ENCODE measurements around the gene ACTMAP. TPM values are rescaled to one million over a fixed set of nuclear protein-coding genes. Genes with fewer than 3 reads are reported as not detected.

Gene ACTMAP
- total and polyA plus RNA-seq, 9 of the 15 experiments (the other 6 are each of a cell fraction or from before 2014, with no cell fraction given) = 1.7 to 16.6 (median 4.9) TPM

DNA sequence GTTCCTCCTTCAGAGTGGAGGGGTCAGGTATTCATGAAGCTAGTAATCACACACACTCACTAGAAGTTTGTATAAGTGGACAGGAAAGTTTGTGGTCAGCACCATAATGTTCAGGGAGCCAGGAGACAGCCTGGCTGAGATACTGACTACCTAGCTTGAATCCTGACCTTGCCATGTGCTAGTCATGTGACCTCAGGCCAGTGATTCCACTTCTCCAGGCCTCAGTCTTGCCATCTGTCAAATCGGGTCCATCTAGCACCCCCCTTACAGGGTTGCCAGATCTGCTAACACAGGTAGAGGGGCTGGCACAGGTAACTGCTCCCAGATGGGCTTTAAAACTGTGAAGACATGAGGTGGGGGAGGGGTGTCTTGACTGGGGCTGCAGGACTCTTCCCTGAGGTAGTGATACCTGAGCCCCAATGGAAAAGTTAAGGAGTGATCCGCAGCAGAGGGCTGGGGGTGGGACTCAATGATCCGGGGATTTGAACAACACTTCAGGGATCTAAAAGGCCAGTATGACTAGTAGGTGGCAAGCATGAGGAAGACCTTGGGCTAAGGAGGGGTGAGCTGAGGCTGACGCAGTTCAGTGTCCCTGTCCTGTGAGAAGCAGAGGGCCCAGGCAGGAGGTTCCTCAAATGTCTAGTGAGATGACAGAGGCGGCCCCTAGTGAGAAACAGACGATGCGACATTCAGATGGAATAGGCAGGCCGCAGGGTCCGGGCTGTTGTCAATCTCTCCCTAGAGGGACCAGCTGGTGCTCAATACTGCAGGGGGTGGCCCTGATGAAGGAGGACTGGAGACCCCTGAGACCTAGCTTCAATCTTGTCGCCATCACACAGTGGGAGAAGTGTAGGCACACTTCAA lies 8.5 kb downstream of the ACTMAP start (continued):
- 0 out of 2 replicates have a peak, but pooled peaks have one; percentile 25 for TF ChIP-seq MYC (IDR thresholded peaks at IDR 0.05; ENCODE audit: low read depth, low read length)
- no peak for TF ChIP-seq MYC (CRISPR knock-in tag; IDR thresholded peaks at IDR 0.05; ENCODE audit: borderline replicate concordance, low read depth)
- TF ChIP-seq RAD51 (IDR thresholded peaks at IDR 0.05; ENCODE audit: borderline replicate concordance, low read depth) = peak; percentile 70
- peak; percentile 20 for TF ChIP-seq HMGN3 (IDR thresholded peaks at IDR 0.05; ENCODE audit: borderline replicate concordance, extremely low read depth, insufficient read length, low read depth, low read length)
- TF ChIP-seq ZFX (CRISPR knock-in tag; IDR thresholded peaks at IDR 0.05) = peak; percentile 35; the same call in 1 of the 2 replicates
- peak; percentile 82; the same call in 1 of the 2 replicates for TF ChIP-seq TOE1 (IDR thresholded peaks at IDR 0.05; ENCODE audit: borderline replicate concordance)
- no peak for TF ChIP-seq TOE1 (CRISPR knock-in tag; IDR thresholded peaks at IDR 0.05; ENCODE audit: borderline replicate concordance, low read depth)
- peak in 1 of 2 experiments; percentile 36; a peak in 3 of 4 replicates for TF ChIP-seq RAD21 (CRISPR knock-in tag; conservative IDR thresholded peaks at IDR 0.05 in 1 of 2, IDR thresholded peaks at IDR 0.05 in 1 of 2)

DNA sequence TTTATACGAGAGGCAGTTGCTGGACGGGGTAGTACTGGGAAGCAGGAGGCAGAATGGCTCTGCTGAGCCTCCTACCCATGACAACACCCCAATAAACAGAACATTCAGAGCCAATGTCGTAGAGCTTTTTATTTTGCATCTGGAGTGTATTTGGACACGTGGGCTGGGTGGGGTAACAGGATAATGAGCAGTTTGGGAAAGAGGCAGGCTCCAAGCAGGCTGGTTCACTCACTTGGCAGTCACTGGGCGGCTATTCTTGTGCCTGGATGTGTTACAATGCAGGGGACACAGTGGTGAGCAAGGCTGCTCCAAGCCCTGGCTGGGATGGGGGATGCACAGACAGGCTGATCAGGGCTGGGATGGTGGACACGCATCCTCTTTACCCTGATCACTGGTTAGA lies 9.5 kb downstream of the ACTMAP start:
- ATAC-seq (no peak), FAIRE-seq (no peak), DNase-seq (ENCODE audit: extremely low read depth in 1 of 4, low spot score in 3 of 4) (no peak)
- Histone ChIP-seq H3K9me3 (replicated peaks; ENCODE audit: control insufficient read depth, insufficient read depth, low read depth, low read length) (no peaks in the 10 kb centered on the region), H3K79me2 (ENCODE audit: control insufficient read depth, insufficient read depth, low read length) (no peaks in the 10 kb centered on the region), H2AFZ (ENCODE audit: low read depth, low read length) (no peak overlapping the region), H3K4me2 (ENCODE audit: insufficient read depth, low read length) (no peak overlapping the region), H3K27ac (ENCODE audit: extremely low read depth, low read depth, low read length) (no peak overlapping the region), H3K36me3 (ENCODE audit: control insufficient read depth, insufficient read depth, low read length) (peaks cover 36% of the 10 kb centered on the region; the same call in 2 of the 3 replicates), H3K27me3 (ENCODE audit: control insufficient read depth in 2 of 2, insufficient read depth in 2 of 2, low read length in 2 of 2) (no peaks in the 10 kb centered on the region), H4K20me1 (replicated peaks; ENCODE audit: control insufficient read depth, insufficient read depth, low read length) (0 out of 2 replicates have a peak, but pooled peaks cover 3% of the 10 kb centered on the region), H3K9me1 (ENCODE audit: control insufficient read depth, insufficient read depth, low read length) (no peaks in the 10 kb centered on the region), H3K4me1 (replicated peaks in 1 of 2; ENCODE audit: control insufficient read depth in 2 of 2, insufficient read depth in 2 of 2, low read length in 2 of 2) (peaks cover 0 to 42% of the 10 kb centered on the region in 2 experiments; a peak in 3 of 5 replicates), H3K4me3 (no peak overlapping the region), H3K9ac (ENCODE audit: insufficient read depth in 1 of 2, low read depth in 2 of 2, low read length in 2 of 2) (peak overlapping the region in 1 of 2 experiments; percentile 84; a peak in 1 of 4 replicates)
- BruUV-seq (replicated peaks) = no TSS peak
- TF ChIP-seq, protein P1, sequence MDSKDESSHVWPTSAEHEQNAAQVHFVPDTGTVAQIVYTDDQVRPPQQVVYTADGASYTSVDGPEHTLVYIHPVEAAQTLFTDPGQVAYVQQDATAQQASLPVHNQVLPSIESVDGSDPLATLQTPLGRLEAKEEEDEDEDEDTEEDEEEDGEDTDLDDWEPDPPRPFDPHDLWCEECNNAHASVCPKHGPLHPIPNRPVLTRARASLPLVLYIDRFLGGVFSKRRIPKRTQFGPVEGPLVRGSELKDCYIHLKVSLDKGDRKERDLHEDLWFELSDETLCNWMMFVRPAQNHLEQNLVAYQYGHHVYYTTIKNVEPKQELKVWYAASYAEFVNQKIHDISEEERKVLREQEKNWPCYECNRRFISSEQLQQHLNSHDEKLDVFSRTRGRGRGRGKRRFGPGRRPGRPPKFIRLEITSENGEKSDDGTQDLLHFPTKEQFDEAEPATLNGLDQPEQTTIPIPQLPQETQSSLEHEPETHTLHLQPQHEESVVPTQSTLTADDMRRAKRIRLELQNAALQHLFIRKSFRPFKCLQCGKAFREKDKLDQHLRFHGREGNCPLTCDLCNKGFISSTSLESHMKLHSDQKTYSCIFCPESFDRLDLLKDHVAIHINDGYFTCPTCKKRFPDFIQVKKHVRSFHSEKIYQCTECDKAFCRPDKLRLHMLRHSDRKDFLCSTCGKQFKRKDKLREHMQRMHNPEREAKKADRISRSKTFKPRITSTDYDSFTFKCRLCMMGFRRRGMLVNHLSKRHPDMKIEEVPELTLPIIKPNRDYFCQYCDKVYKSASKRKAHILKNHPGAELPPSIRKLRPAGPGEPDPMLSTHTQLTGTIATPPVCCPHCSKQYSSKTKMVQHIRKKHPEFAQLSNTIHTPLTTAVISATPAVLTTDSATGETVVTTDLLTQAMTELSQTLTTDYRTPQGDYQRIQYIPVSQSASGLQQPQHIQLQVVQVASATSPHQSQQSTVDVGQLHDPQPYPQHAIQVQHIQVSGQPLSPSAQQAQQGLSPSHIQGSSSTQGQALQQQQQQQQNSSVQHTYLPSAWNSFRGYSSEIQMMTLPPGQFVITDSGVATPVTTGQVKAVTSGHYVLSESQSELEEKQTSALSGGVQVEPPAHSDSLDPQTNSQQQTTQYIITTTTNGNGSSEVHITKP (IDR thresholded peaks at IDR 0.05; ENCODE audit: partially characterized antibody) = no peak
- no peak for TF ChIP-seq MEF2D (tag; conservative IDR thresholded peaks at IDR 0.05; ENCODE audit: low read depth)
- TF ChIP-seq RBM25 (IDR thresholded peaks at IDR 0.05; ENCODE audit: low read depth, low read length, severe bottlenecking) = no peak
- no peak for TF ChIP-seq HNRNPK (IDR thresholded peaks at IDR 0.05; ENCODE audit: low read depth, low read length, poor library complexity, severe bottlenecking)
- TF ChIP-seq, protein P2, sequence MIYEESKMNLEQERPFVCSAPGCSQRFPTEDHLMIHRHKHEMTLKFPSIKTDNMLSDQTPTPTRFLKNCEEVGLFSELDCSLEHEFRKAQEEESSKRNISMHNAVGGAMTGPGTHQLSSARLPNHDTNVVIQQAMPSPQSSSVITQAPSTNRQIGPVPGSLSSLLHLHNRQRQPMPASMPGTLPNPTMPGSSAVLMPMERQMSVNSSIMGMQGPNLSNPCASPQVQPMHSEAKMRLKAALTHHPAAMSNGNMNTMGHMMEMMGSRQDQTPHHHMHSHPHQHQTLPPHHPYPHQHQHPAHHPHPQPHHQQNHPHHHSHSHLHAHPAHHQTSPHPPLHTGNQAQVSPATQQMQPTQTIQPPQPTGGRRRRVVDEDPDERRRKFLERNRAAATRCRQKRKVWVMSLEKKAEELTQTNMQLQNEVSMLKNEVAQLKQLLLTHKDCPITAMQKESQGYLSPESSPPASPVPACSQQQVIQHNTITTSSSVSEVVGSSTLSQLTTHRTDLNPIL (CRISPR knock-in tag; IDR thresholded peaks at IDR 0.05) = no peak
- TF ChIP-seq ZNF143 (CRISPR knock-in tag; IDR thresholded peaks at IDR 0.05) = no peak
- ChIA-PET CTCF (ENCODE audit: low intra/inter-chr PET ratio) (no interaction called here), POLR2A (interaction anchor here (0.5 to 2.0 kb wide), 6 partner anchors 9 to 410 kb away, joined by 3 to 9 read pairs (median 4); partner anchors contain the start of genes ACTMAP and SNRPA)
- intact Hi-C loops (cut with micrococcal nuclease) (loop anchor here (5.0 kb wide), 1 partner anchor 78 kb away; no protein-coding TSS in a partner anchor), in situ Hi-C loops (cut with MboI) (no loop called here)
- WGBS (ENCODE audit: insufficient coverage, low coverage, missing lambda C conversion rate) = 79% methylated on average over 6 of the region's 6 CpGs

Measured in K562 (cell line).